Keratinocyte (primary cell): ENCODE data around the gene UBA6. TPM values are rescaled to one million over a fixed set of nuclear protein-coding genes. Genes with fewer than 3 reads are reported as not detected.

Experiments used
- DNase-seq: peaks from one replicate; pipeline ENCODE4 v3.0.0-alpha.2; 2011; ENCODE audit warnings: low read depth, missing footprints, low spot score
- FAIRE-seq: peaks from 2 replicates; lab custom pipeline; 2011; peaks lifted over from hg19 to GRCh38; lab: Jason Lieb, UNC
- H2AFZ ChIP-seq: 2 replicates; pipeline ENCODE4 v1.6.0; 2012; ENCODE audit warnings: low read length, control low read depth, inconsistent platforms; ENCODE audit not compliant: control insufficient read depth
- H3K27ac ChIP-seq: 2 replicates; pipeline ENCODE4 v1.5.1; 2011; ENCODE audit warnings: low read length; ENCODE audit not compliant: control insufficient read depth, insufficient read depth
- H3K27me3 ChIP-seq: 3 replicates; pipeline ENCODE4 v1.6.0; 2011; ENCODE audit warnings: low read length; ENCODE audit not compliant: control insufficient read depth, insufficient read depth; ENCODE audit errors: extremely low read depth
- H3K36me3 ChIP-seq, 2 experiments: 2 replicates in 1 of 2; 3 replicates in 1 of 2; pipeline ENCODE4 v1.5.1; 2011; ENCODE audit warnings: low read length in 2 of 2, mild to moderate bottlenecking in 1 of 2; ENCODE audit not compliant: control insufficient read depth in 2 of 2, insufficient read depth in 2 of 2; ENCODE audit errors: extremely low read depth in 1 of 2
- H3K4me1 ChIP-seq: 3 replicates; pipeline ENCODE4 v1.5.1; 2011; ENCODE audit warnings: low read length; ENCODE audit not compliant: control insufficient read depth, insufficient read depth; ENCODE audit errors: extremely low read depth
- H3K4me2 ChIP-seq: 3 replicates; pipeline ENCODE4 v1.6.0; 2011; ENCODE audit warnings: low read depth, low read length; ENCODE audit not compliant: control insufficient read depth, insufficient read depth; ENCODE audit errors: extremely low read depth
- H3K4me3 ChIP-seq, 3 experiments: fragments of 200-600 bp in 1 of 3; sonication (generic) in 1 of 3; 2 replicates in 2 of 3; 3 replicates in 1 of 3; pipeline ENCODE4 v1.5.1; 2011 to 2016; ENCODE audit warnings: low read length in 3 of 3, mild to moderate bottlenecking in 3 of 3, control low read depth in 2 of 3, inconsistent platforms in 1 of 3, low read depth in 1 of 3, mixed read lengths in 1 of 3, mixed run types in 1 of 3, moderate library complexity in 1 of 3; ENCODE audit not compliant: control insufficient read depth in 2 of 3, insufficient read depth in 2 of 3; ENCODE audit errors: extremely low read depth in 1 of 3
- H3K79me2 ChIP-seq: 2 replicates; pipeline ENCODE4 v1.6.0; 2012; ENCODE audit warnings: low read length; ENCODE audit not compliant: control insufficient read depth, insufficient read depth
- H3K9ac ChIP-seq: 3 replicates; pipeline ENCODE4 v1.6.0; 2011; ENCODE audit warnings: low read length; ENCODE audit not compliant: control insufficient read depth, insufficient read depth; ENCODE audit errors: extremely low read depth
- H3K9me1 ChIP-seq: 3 replicates; pipeline ENCODE4 v1.6.0; 2011; ENCODE audit warnings: low read length; ENCODE audit not compliant: control insufficient read depth, insufficient read depth; ENCODE audit errors: extremely low read depth
- H3K9me3 ChIP-seq: 2 replicates; pipeline ENCODE4 v1.5.1; 2012; ENCODE audit warnings: low read depth, low read length; ENCODE audit not compliant: control insufficient read depth
- H4K20me1 ChIP-seq: 3 replicates; pipeline ENCODE4 v1.6.0; 2011; ENCODE audit warnings: low read length; ENCODE audit not compliant: control insufficient read depth, insufficient read depth; ENCODE audit errors: extremely low read depth
- CTCF ChIP-seq, 3 experiments: IDR thresholded peaks in 1 of 3; conservative IDR thresholded peaks in 1 of 3; optimal IDR thresholded peaks in 1 of 3; 2 replicates in 2 of 3; 3 replicates in 1 of 3; pipeline versions ENCODE3 to v1.5.1; 2011; ENCODE audit warnings: low read length in 3 of 3, mild to moderate bottlenecking in 3 of 3, moderate library complexity in 2 of 3, control low read depth in 1 of 3, inconsistent platforms in 1 of 3; ENCODE audit not compliant: insufficient read depth in 2 of 3; ENCODE audit errors: extremely low read depth in 1 of 3
- EZH2 ChIP-seq: IDR thresholded peaks from one replicate; pipeline ENCODE4 v1.6.1; 2012; ENCODE audit warnings: inconsistent platforms, mild to moderate bottlenecking, low read length, moderate library complexity
- dilution Hi-C: fragments of 300-500 bp; cut with MboI; formaldehyde crosslinking; loops from one replicate; pipeline ENCODE4 v1.7.0; 2020; ENCODE audit warnings: low sequenced_read_pairs; ENCODE audit not compliant: extremely low pct_ligation_motif_present
- polyA plus RNA-seq, 5 experiments: library from polyadenylated mRNA; depleted of rRNA in 3 of 5; stranded (reverse) in 3 of 5; stranded (forward) in 1 of 5; unstranded in 1 of 5; fragments of >200 nt; gene quantifications; 1 replicate in 1 of 5; 2 replicates in 3 of 5; 3 replicates in 1 of 5; pipeline versions ENCODE4 v1.2.1 to v1.2.3, GENCODE V29; 2011 to 2012; ENCODE audit warnings: missing spikeins in 2 of 5, low read depth in 1 of 5, low replicate concordance in 1 of 5

Gene UBA6
- polyA plus RNA-seq, 1 donor (not counting 4 experiments of a cell fraction or from before 2014, with no cell fraction given) = 221 TPM

GRCh38 chr4:67573193-67573592 lies 127.8 kb downstream of the UBA6 start:
- no peaks in the 10 kb centered on the region for H4K20me1 ChIP-seq
- no peaks in the 10 kb centered on the region for H3K9me3 ChIP-seq
- no peak overlapping the region for H3K4me3 ChIP-seq
- dilution Hi-C loops = no loop called here
- peaks cover 4% of the 10 kb centered on the region for H3K4me1 ChIP-seq
- TF ChIP-seq CTCF (optimal IDR thresholded peaks at IDR 0.05 in 1 of 3, IDR thresholded peaks at IDR 0.05 in 1 of 3, conservative IDR thresholded peaks at IDR 0.05 in 1 of 3; ENCODE audit: extremely low read depth in 1 of 3, insufficient read depth in 2 of 3, low read length in 3 of 3) (no peak), EZH2 (no peak)
- no peak overlapping the region for H3K27ac ChIP-seq
- no peaks in the 10 kb centered on the region for H3K27me3 ChIP-seq
- H2AFZ ChIP-seq = no peak overlapping the region
- H3K36me3 ChIP-seq = no peaks in the 10 kb centered on the region
- no peaks in the 10 kb centered on the region for H3K9me1 ChIP-seq
- no peak overlapping the region for H3K4me2 ChIP-seq
- no peak overlapping the region for H3K9ac ChIP-seq
- FAIRE-seq (no peak), DNase-seq (no peak)
- H3K79me2 ChIP-seq = no peaks in the 10 kb centered on the region

- DNase-seq = no peak
- H3K27me3 ChIP-seq = no peaks in the 10 kb centered on the region
- H3K9me1 ChIP-seq = no peaks in the 10 kb centered on the region
- H3K27ac ChIP-seq = no peak overlapping the region
- no peak overlapping the region for H3K4me3 ChIP-seq
- no peak overlapping the region for H3K4me2 ChIP-seq
- dilution Hi-C loops = no loop called here
- no peaks in the 10 kb centered on the region for H3K79me2 ChIP-seq
- no peak overlapping the region for H3K9ac ChIP-seq
- FAIRE-seq = no peak
- H3K4me1 ChIP-seq = peaks cover 4% of the 10 kb centered on the region
- TF ChIP-seq CTCF (optimal IDR thresholded peaks at IDR 0.05 in 1 of 3, IDR thresholded peaks at IDR 0.05 in 1 of 3, conservative IDR thresholded peaks at IDR 0.05 in 1 of 3; ENCODE audit: extremely low read depth in 1 of 3, insufficient read depth in 2 of 3, low read length in 3 of 3) = no peak
- no peak for TF ChIP-seq EZH2
- H3K36me3 ChIP-seq = no peaks in the 10 kb centered on the region
- H3K9me3 ChIP-seq = no peaks in the 10 kb centered on the region
- H4K20me1 ChIP-seq = no peaks in the 10 kb centered on the region
- no peak overlapping the region for H2AFZ ChIP-seq
Measured at GRCh38 chr4:67571975-67572374, 129.0 kb downstream of the UBA6 start.
